ENCODE data around the gene CELSR1.
"Not testable (repeated sequence)": the region's sequence is repeated elsewhere in the genome, so short reads cannot be mapped to it uniquely, and the experiment has no call there.

CELSR1 gene

GRCh38 chr22:46478083-46478551 lies 59.3 kb downstream of the CELSR1 start:
- DNase-seq, result no peak

DNA sequence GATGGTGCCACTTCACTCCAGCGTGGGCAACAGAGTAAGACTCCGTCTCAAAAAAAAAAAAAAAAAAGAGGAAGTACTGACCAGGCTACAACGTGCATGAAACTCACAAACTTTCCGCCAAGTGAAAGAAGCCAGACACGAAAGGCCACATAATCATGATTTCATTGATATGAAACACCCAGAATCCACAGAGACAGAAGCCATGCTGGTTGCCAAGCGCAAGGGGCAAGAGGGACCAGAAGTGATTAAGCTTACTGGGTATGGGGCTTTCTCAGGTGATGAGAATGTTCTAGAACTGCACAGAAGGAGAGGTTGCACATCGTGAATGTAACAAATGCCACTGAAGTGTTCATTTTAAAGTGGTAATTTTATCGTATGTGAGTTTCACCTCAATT lies 60.9 kb downstream of the CELSR1 start:
- DNase-seq, result no peak

- no peak for DNase-seq
Measured at GRCh38 chr22:46473896-46474557, 63.4 kb downstream of the CELSR1 start.

DNA sequence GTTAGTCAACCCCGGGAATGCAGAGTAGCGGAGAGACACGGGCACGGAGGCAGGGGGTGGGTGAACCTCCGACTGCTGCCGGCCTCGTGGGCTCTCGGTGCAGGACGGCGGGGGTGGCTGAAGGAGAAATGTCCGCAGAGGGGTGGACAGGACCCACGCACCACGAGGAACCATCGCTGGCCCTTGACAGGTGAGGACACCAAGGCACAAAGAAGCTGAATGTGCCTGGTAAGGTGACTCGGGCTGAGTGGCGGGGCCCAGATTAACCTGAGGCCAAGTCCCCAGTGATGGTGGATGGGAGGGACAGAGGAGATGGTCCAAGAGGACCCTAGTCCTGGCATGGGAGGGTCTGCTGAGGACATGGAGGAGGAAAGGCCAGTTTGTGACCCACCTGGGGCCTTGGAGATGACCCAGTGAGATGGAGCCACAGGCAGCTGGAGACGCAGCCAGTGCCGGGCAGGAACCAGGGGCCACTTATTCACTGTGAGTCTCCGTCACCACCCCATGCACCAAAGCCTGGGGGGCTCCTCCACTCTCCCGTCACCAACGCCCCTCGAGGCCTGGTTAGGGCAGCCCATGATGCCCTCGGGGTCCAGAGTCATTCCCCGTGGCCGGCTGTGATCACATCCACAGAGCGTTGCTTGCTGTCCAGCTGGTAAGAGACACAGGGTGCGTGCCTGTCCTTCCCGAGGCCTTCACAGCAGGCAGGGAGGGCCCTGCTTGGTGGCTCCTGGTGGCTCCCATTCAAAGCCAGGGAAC lies 64.2 kb downstream of the CELSR1 start:
- no peak for DNase-seq

GRCh38 chr22:46472722-46473016 lies 64.8 kb downstream of the CELSR1 start:
- no peak for DNase-seq

- no peak for DNase-seq
Measured at GRCh38 chr22:46471901-46472721, 65.3 kb downstream of the CELSR1 start.

DNA sequence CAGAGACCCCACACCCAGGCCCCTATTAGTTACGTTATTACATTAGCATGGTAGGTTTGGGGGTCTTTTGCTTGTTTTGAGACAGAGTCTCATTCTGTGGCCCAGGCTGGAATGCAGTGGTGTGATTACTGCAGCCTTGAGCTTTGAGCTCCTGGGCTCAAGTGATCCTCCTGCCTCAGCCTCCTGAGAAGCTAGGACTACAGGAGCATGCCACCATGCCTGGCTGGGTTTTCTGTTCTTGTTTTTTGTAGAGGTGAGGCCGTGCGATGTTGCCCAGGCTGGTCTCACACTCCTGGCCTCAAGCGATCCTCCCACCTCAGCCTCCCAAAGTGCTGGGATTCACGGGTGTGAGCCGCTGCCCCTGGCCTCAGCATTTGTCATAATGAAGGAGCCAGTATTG lies 66.1 kb downstream of the CELSR1 start:
- DNase-seq, result not testable (repeated sequence)

DNA sequence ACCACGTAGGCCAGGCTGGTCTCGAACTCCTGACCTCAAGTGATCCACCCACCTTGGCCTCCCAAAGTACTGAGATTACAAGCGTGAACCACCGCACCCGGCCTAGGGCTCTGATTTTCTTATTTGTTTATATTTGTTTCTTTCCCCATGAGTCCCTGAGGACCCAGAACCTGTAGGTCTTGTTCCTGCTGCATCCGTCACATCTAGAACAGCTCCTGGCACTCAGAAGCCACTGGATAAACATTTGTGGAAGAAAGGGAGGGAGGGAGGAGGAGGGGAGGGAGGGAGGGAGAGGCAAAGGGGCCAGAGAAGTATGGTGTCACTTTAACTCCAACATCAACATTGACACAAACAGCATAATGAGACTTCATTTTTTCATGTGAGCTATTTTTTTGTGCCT lies 67.7 kb downstream of the CELSR1 start:
- no peak for DNase-seq

DNA sequence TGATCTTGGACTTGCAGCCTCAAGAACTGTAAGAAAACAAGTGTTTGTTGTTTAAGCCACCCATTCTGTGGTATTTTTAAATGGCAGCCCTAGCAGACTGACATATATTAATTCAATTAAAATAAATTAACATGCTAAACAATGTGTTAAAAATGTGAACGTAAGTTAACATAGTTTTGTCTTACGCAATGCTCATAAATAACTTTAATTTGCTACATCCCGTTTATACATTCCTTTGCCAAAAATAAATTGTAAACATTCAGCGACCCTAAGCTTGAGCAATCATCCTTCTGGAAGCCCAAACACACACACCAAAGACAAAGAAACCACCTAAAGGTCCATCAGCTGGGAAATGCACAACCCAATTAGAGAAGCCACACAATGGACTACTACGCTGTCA lies 70.4 kb downstream of the CELSR1 start:
- DNase-seq, result peak; percentile 48

- no peak for DNase-seq
Measured at GRCh38 chr22:46466255-46466676, 71.2 kb downstream of the CELSR1 start.

GRCh38 chr22:46465793-46466192 lies 71.6 kb downstream of the CELSR1 start:
- no peak for DNase-seq

- DNase-seq, result no peak
Measured at GRCh38 chr22:46465345-46465720, 72.1 kb downstream of the CELSR1 start.

DNA sequence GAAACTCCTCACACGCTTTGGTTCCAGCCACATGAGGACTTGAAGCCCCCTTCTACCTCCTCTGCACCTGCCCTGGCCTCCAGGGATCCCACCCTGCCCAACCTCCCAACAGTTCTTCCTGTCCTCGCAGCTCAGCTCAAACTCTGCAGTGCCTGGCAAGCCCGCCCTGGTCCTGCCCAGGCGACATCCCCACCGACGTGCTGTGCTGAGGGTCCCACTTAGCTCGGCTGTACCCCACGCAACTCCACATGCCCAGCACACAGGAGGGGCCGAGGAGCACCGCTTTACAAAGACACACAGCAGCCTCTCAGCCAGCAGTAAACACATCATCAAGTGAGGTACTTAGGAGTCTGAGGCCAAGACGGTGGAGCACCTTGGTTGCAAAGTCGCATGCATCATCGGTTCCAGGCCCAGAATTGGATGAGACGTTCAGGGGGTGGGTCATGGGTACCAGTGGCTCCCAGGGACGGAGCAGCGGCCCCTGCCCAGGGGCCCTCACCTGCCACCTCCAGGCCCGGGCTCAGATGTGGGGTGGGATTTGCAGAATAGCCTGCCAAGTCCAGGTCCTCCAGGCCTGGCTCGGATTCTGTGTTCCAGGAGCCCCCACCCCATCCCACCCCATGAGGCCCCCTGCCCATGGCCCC lies 72.6 kb downstream of the CELSR1 start:
- no peak for DNase-seq

- no peak for DNase-seq
Measured at GRCh38 chr22:46464296-46464695, 73.1 kb downstream of the CELSR1 start.

DNA sequence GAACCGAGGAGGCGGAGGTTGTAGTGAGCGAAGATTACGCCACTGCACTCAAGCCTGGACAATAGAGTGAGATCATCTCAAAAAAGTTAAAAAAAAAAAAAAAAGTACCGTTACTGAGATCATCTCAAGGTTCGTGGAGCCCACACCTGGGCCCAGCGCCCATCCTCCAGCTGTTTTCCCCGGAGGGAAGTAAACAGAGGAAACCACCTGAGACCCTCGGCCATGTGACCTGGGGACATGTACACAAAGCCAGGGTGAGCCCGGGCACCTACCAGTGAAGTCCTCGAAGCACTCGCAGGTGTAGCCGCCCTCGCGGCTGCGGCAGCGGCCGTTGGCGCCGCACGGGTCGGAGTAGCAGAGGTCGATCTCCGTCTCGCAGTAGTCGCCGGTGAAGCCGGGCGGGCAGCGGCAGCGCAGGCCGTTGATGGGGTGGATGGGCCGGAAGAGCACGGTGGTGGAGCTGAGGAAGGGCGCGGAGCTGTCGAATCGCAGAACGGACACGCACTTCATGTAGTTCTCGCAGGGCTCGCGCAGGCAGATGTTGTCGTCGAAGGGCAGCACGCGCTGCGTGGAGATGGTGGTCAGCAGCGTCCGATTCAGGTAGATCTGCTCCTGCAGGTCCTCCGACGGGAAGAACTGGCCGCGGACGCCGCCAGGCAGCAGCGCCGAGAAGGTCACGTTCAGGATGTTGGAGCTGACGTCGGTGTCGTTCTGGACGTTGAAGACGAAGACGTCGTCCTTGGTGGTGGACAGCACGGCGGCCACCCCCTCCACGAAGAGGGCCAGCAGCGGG lies 73.8 kb downstream of the CELSR1 start:
- DNase-seq, result no peak

- peak; percentile 73 for DNase-seq
Measured at GRCh38 chr22:46462726-46463371, 74.6 kb downstream of the CELSR1 start.

DNA sequence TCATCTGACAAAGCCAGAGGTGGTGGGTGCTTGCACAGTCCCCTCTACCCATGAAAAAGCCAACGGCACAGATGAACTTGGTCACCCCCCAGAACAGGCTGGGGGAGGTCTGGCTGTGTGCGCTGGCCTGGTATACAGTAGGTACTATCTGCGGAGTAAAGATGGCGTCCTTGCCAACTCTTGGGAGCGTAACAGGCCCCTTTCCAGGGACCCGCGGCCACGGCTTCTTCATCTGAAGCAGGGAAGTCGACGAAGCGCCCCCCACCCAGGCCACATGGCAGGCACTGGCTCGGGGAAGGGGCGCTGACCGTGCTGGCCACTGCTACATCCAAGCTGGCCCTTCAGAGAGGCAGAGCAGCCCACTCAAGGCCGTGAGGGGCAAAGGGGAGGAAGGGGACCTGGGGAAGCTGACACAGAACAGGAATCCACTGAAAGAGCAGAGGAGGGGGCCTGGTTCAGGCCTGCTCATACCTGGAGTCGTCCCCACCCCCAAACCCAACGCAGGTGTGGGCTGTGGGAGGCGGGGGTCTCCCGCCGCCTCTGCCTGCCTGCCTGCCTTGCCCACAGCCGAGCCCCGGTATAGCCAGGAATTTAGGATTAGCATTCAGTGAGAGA lies 75.7 kb downstream of the CELSR1 start:
- DNase-seq, result no peak

DNA sequence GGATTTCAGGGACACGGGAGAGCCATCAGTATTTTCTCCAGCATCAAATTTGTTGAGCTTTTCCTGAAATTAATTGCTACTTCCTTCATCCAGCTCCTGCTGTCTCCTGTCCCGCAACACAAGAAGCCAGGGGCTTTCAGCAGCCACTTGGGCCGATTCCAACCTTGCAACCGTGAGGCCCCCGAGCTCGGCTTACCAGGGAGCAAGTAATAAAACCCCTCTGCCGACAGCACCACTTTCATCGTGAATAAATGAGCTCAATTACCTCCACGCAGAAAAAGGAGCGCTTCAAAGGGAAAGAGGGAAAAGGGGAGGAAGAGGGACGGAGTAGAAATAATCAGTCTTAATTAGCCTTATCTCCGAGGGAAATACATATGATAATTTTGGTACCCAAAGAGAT lies 76.6 kb downstream of the CELSR1 start:
- DNase-seq, result no peak

DNA sequence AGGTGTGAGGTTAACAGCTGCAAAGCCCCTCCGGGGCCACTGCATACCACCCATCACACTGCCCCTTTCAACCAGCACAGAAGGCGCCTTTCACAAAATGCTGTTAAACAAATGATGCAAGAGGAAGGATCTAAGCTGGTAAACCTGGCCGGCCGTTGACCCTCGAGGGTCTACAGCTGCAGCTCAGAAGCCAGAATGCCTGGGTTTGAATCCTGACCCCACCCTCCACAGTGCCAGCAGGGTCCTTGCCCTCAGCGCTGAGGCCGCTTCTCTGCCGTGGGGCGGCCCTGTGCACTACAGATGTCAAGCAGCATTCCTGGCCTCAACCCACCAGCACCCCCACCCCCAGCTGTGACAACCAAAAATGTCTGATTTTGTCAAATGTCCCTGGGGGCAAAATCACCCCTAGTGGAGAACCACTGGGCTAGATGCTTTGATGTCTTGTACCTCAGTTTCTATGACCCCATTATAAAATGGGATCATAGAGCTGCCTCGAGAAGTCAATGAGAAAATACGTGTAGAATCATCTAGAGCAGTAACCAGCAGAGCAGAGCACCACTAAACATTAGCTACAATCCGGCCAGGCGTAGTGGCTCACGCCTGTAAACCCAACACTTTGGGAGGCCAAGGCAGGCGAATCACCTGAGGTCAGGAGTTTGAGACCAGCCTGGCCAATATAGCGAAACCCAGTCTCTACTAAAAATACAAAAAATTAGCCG lies 77.9 kb downstream of the CELSR1 start:
- no peak for DNase-seq

- no peak for DNase-seq
Measured at GRCh38 chr22:46458525-46458924, 78.9 kb downstream of the CELSR1 start.
